HL-60/S4 treated with retinoic acid at 250 ng/mL for 4 days and 3 days (cell line): ENCODE measurements around the gene LRP5.
"Not testable (repeated sequence)": the region's sequence is repeated elsewhere in the genome, so short reads cannot be mapped to it uniquely, and the experiment has no call there.

Source experiments
- in situ Hi-C: fragments of 300-500 bp; cut with MboI; formaldehyde crosslinking; loops from 2 replicates; pipeline ENCODE4 v1.7.0; 2022; ENCODE audit warnings: low sequenced_read_pairs

The LRP5 gene

DNA sequence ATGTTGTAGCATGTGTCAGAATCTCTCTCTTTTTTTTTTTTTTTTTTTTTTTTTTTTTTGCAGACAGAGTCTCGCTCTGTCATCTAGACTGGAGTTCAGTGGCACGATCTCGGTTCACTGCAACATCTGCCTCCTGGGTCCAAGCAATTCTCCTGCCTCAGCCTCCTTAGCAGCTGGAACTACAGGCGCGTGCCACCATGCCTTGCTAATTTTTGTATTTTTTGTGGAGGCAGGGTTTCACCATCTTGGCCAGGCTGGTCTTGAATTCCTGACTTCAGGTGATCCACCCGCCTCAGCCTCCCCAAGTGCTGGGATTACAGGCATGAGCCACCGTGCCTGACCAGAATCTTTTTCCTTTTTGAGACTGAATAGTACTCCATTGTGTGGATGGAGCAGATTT, 32.4 kb downstream of the LRP5 start:
- in situ Hi-C loops, result not testable (repeated sequence)

DNA sequence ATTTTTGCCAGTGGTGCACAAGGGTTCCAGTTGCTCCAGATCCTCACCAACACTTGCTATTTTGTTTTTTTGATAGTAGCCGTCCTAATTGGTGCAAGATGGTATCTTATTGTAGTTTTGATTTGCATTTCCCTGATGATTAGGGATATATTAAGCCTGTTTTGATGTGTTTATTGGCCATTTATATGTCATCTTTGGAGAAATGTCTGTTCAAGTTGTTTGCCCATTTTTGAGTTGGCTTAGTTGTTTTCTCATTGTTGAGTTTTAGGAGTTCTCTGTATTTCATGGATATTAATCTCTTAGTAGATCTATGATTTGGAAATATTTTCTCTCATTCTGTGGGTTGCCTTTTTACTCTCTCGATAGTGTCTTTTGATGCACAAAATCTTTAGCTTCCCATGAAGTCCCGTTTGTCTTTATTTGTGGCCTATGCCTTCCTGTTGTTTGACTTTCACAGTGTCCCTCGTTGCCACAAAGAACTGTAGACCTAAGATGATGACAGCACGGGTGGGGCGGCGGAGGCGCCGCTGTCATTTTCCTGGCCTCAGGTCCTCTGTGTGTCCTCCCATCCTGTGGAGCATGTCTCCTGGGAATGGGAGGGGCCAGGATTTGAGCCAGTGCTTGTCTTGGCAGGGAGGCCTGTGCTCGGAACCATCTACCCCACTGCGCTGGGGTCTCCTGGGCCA, 33.5 kb downstream of the LRP5 start:
- in situ Hi-C loops, result no loop called here

- in situ Hi-C loops, result no loop called here
Measured at GRCh38 chr11:68346462-68346790, 34.0 kb downstream of the LRP5 start.

- in situ Hi-C loops, result no loop called here
Measured at GRCh38 chr11:68347345-68347744, 35.0 kb downstream of the LRP5 start.

DNA sequence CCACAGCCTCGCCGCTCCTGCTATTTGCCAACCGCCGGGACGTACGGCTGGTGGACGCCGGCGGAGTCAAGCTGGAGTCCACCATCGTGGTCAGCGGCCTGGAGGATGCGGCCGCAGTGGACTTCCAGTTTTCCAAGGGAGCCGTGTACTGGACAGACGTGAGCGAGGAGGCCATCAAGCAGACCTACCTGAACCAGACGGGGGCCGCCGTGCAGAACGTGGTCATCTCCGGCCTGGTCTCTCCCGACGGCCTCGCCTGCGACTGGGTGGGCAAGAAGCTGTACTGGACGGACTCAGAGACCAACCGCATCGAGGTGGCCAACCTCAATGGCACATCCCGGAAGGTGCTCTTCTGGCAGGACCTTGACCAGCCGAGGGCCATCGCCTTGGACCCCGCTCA, 35.5 kb downstream of the LRP5 start:
- in situ Hi-C loops, result no loop called here

DNA sequence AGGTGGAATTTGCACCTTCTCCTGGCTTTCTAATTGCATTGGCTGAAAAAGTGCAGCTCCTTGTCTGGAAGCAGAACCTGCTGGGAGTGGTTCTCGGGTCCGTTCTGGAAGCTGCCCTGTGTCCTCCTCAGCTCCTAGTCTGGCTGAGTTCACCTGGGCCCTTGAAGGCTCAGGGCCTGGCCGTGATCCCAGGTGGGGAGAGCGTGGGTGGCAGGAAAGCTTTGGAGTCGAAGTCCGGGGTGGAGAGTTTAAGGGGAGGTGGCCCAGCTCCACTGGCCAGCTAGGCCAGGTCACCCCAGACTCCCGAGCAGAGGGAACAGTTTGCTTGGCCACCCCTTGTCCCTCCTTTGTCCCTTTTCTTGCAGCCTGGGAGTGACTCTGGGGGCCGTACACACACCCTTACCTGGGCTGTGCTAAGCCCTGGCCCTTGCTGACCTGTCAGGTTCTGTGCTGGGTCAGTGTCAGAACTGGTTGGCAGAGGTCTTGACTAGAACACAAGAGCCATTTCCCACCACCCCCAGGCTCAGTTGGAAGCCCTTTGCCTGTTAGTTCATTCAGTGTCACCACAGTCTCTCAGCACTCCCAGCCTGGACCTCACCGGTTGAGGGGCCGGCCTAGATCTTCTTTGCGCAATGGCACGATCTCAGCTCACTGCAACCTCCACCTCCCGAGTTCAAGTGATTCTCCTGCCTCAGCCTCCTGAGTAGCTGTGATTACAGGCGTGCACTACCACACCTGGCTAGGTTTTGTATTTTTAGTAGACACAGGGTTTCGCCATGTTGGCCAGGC, 37.3 kb downstream of the LRP5 start:
- in situ Hi-C loops, result no loop called here

DNA sequence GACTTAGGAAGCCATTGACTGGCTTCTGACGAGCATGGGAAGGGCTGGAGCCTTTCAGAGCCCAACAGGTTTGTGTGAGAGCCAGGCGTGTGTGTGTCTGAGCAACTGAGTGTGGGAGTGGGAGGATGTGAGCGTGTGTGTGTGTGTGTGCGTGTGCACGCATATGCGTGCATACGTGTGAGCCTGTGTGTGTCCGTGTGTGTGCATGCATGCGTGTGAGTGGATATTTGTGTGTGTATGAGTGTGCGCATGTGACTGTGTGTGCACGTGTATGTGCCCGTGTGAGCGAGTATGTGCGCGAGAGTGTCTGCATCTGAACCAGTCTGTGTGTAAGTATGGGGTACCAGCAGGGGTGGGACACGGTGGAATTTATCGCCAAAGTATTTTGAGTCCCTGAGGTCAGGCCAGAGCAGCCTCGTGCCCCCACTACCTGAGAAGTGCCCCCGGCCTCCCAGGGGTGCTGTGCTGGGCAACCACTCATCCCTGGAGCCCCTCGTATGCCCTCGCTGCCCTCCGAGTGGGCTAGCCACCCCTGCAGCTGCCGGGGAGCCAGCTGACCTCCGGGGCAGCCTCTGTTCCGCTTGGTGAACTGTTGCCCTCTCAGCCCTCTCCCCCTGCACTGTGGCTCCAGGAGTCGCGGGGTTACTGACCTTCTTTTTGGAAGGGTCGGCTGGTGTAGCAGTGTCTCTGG, 38.5 kb downstream of the LRP5 start:
- in situ Hi-C loops, result no loop called here

DNA sequence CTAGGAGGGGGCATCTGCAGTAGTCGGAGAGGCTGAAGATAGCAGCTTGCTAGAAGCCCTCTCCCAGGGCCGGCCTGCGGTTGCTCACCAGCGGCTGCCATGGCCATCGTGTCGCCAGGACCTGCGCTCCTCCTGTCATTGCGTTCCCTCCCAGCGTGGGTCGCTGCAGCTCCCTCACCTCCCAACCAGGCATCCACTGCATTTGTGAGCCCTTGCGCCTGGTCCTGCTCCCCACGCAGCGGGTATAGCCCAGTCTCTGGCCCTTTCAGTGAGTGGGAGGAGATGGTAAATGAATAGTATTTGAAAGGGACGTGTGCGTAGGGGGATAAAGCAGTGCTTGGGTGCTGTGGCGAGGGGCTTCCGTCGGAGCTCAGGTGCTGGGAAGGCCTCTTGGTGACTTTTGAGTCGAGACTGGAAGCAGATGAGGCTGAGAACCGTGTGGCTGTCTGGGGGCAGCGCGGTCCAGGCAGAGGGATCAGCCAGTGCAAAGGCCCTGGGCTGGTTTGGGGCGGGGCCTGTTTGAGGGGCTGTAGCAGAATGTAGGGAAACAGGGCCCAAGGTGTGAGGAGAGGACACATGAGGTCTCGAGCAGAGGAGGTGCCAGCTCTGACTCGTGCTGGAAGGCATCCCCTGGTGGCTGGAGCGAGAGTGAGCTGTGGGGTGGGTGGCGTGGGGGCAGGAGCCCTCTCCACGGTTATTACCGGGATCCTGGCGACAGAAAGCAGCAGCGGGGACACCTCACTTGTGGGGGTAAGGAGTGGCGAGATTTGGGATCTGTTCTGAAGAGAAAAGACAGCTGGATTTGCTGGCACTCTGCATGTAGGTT, 39.3 kb downstream of the LRP5 start:
- in situ Hi-C loops, result no loop called here

GRCh38 chr11:68352591-68352990, 40.2 kb downstream of the LRP5 start:
- in situ Hi-C loops, result no loop called here

GRCh38 chr11:68353118-68353517, 40.7 kb downstream of the LRP5 start:
- in situ Hi-C loops, result no loop called here

GRCh38 chr11:68353669-68354068, 41.3 kb downstream of the LRP5 start:
- in situ Hi-C loops, result no loop called here

GRCh38 chr11:68354148-68354872, 41.9 kb downstream of the LRP5 start:
- in situ Hi-C loops, result no loop called here

DNA sequence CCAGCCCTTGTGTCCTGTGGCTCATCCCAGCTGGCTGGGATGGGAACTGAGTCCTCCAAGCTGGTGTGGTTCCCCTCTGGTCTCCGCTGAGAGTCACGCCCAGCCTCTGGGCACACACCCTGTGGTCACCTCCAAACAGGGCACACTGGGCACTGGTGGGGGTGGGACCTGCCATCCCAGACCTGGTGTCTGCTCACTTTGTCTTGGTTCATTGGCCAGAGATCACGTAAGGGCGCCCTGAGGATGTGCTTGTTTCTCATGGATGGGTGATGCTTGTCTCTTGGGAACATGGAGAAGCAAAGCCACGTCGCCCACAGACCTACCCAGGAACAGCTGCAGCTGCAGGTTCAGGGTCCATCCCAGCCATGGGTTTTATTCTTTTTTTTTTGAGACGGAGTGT, 43.1 kb downstream of the LRP5 start:
- in situ Hi-C loops, result no loop called here

DNA sequence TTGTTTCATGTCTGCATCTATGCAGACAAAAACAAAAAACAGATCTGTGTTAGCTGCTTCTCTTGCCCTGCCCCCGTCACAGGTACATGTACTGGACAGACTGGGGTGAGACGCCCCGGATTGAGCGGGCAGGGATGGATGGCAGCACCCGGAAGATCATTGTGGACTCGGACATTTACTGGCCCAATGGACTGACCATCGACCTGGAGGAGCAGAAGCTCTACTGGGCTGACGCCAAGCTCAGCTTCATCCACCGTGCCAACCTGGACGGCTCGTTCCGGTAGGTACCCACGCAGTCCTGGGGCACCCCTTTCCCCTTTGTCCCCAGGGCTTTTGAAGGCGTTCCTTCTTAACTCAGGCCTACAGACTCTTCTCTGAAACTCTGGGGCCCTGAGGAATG, 45.2 kb downstream of the LRP5 start:
- in situ Hi-C loops, result no loop called here

DNA sequence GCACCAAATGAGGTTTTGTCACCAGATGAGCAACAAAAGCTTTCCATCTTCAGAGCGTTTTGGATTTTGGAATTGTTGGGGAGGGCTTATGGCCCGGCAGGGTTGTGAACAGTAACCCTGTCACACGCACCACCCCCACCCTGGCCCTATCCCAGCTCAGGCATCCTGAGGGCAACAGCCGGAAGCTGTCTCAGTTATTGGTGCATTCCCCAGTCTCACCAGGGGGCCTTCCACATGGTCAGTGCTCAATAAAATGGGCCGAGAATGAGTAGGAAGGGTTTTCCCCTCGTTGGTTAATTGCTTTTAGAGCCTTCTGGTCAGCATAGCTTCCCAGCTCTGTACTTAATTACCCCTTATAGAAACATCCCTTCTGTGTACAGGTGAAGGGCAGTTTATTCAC, 46.0 kb downstream of the LRP5 start:
- in situ Hi-C loops, result no loop called here

GRCh38 chr11:68361702-68362101, 49.3 kb downstream of the LRP5 start:
- in situ Hi-C loops, result no loop called here

DNA sequence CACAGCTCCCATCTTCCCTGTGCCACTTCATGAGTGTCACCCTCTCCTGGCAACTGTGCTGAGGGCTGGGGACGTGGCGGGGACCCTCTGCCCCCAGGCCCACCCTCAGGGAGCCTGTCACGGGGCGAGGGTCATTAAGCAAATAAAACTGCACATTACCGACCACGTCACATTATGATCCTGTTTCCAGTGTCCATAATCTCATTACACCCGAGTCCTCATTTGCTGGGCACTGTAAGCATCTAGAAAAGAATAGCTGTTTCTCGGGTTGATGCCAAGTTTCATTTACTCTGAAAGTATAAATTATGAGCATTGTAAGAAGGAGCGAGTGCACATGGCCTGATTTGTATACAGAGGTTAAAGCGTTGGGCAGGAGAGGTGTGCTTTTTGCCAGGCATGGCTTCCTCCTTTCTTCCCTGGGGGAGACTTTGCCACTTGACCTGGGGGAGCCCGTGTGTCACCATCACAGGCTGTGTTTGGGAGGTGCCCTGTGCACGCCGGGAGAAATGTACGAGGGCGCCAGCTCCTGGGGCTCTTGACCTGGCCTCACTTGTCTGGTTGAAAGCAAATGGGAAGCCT, 50.5 kb downstream of the LRP5 start:
- in situ Hi-C loops, result no loop called here

GRCh38 chr11:68363776-68364175, 51.4 kb downstream of the LRP5 start:
- in situ Hi-C loops, result no loop called here

DNA sequence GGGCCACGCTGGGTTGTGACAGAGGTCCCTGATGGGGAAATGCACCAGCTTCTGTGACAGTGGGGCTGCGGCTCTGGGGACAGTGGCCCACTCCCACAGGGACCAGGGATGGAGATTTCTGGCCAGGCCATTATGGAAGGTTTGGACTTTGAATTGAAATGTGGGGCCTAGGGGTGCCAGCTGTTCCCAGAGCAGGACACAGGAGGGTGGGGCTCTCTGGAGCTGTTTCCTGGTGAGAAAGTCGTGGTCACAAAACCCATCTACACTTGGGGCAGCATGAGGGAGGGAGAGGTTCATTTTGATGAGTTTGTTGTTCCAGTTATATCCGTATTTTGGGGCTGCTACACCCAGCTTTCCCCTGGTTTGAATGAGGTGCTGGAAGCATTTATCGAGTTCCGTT, 52.2 kb downstream of the LRP5 start:
- in situ Hi-C loops, result no loop called here

DNA sequence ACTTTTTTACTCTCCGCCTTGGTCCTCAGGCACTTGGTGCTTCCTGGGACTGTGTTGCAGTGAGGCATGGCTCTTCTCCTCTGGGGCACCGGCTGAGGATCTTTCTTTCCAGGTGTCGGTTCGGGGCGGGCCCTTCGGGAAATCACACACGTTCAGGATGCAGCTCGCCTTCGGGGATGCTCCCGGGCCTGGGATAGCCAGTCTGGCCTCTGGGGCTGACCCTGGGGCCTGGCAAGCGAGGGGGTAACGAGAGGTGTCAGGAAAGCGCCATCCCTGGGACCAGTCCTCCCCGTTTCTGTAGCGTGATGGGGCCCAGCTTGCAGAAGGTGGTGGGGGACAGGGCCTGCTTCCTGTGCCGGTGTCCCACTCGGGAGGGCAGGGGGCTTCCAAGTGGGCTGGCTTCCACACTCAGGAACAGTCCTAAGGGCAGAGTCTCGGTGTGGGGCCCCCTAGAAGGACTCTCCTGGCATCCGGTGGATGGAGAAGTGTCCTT, 53.6 kb downstream of the LRP5 start:
- in situ Hi-C loops, result no loop called here
